Gastrocnemius medialis (tissue), 4 donors: ENCODE results near the gene PHIP. TPM values are rescaled to one million over a fixed set of nuclear protein-coding genes. Genes with fewer than 3 reads are reported as not detected.

Experiments
- ATAC-seq, 2 donors: fragments of 150-250 bp; one replicate each; pipeline ENCODE4 v1.9.1; 2016
- DNase-seq, 2 donors: peaks; one replicate each; pipeline ENCODE4 v3.0.0-alpha.2; 2019
- H3K27ac ChIP-seq, 4 donors: fragments of 200-600 bp; sonication (generic); 1 replicate in 1 of 4; 2 replicates in 3 of 4; pipeline ENCODE4 v1.5.1; 2016 to 2018; ENCODE audit warnings: mild to moderate bottlenecking in 2 of 4, moderate library complexity in 1 of 4
- H3K27me3 ChIP-seq, 3 donors: fragments of 200-600 bp; sonication (generic) in 2 of 3; 1 replicate in 1 of 3; 2 replicates in 2 of 3; pipeline versions ENCODE4 v1.5.1 to v1.6.0; 2016 to 2019; ENCODE audit warnings: mild to moderate bottlenecking in 1 of 3, moderate library complexity in 1 of 3
- H3K36me3 ChIP-seq, 2 donors: fragments of 200-600 bp; sonication (generic) in 1 of 2; one replicate each; pipeline ENCODE4 v1.5.1; 2017 to 2018
- H3K4me1 ChIP-seq, 2 donors: fragments of 200-600 bp; sonication (generic) in 1 of 2; one replicate each; pipeline ENCODE4 v1.5.1; 2016 to 2017; ENCODE audit warnings: mild to moderate bottlenecking in 2 of 2
- H3K4me3 ChIP-seq, 4 donors: fragments of 200-600 bp; sonication (generic) in 3 of 4; 1 replicate in 1 of 4; 2 replicates in 3 of 4; pipeline ENCODE4 v1.5.1; 2016 to 2019; ENCODE audit warnings: mild to moderate bottlenecking in 2 of 4
- H3K9me3 ChIP-seq, 3 donors: fragments of 200-600 bp; sonication (generic) in 2 of 3; 1 replicate in 1 of 3; 2 replicates in 2 of 3; pipeline ENCODE4 v1.5.1; 2016 to 2019
- CTCF ChIP-seq, 5 experiments: fragments of 450-650 bp in 3 of 5; fragments of 200-600 bp in 2 of 5; sonication (generic) in 2 of 5; IDR thresholded peaks in 4 of 5; conservative IDR thresholded peaks in 1 of 5; 1 replicate in 4 of 5; 2 replicates in 1 of 5; pipeline ENCODE4 v1.5.1; 2016 to 2019; ENCODE audit warnings: antibody characterized with exemption in 5 of 5, mild to moderate bottlenecking in 3 of 5, moderate library complexity in 3 of 5
- POLR2A ChIP-seq, 2 donors: fragments of 450-650 bp; IDR thresholded peaks; one replicate each; pipeline ENCODE4 v1.6.1; 2017; ENCODE audit warnings: antibody characterized with exemption in 2 of 2, mild to moderate bottlenecking in 2 of 2, moderate library complexity in 2 of 2
- in situ Hi-C, 4 donors: fragments of 200-750 bp; cut with MboI; loops; one replicate each; pipeline versions ENCODE4 v1.15.0 to v1.8.0; 2017; ENCODE audit warnings: low sequenced_read_pairs in 4 of 4
- intact Hi-C: fragments of 100-400 bp; cut with DNase I; formaldehyde crosslinking; loops from one replicate; pipeline ENCODE4 v1.15.1; 2023; ENCODE audit warnings: low total_unique reads
- total RNA-seq, 4 donors: library from RNA; depleted of rRNA; stranded (reverse); fragments of >200 nt; gene quantifications; one replicate each; pipeline versions ENCODE4 v1.1.0 to v1.2.3, GENCODE V29; 2016

The PHIP gene
- 10 to 100 TPM; 10.9 to 25.1 (median 16.6) TPM for total RNA-seq

DNA sequence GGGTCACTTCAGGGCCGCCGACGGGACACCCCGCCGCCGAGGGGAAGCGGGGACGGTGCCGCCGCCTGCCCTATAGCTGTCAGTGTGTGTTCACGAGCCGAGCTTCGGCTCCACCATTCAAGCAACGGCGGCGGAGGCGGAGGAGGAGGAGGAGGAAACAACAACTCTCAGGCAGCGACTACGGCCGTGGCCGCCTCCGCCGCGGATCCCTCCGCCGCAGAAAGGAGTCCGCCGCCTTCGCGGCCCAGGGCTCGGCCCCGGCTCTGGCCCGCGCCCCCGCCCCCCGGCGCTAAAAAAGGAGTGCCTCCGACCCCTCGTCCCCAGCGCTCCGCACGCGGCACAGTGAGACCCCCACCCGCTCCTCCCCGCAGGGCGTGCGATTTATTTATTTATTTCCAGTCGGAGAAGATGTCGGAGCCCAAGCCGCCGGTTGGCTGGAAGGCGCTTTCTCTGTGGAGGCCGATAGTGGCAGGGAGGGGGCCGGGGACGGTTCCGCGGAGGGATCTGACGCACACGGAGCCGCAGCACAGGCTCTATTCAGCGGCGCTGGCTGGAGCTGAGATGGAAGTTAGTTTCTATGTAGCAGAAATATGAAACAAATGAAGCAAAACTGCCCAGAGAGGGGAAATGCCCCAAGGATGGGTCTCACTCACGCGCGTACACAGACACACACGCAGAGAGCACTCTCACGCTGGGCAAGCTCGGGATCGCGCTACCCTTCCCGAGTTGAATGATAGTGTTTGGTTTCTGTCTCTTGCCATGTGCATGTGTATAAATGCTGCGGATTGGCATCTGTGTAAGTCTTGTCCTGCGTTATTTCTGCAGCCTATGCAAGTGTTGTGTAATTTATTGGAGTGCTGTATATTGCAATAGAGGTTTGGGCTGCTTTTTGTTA lies at the start of gene PHIP:
Gene PHIP, minus strand, starts transcription at position 180 of the 895 bp plus-strand sequence. CDS start 186 bp downstream, outside the sequence.
- Histone ChIP-seq H3K4me3 (peak within 1 kb of the TSS; percentile 86 to 98 (median 92)), H3K27ac (peak within 1 kb of the TSS; percentile 99), H3K4me1 (peaks cover 41 to 47% of the 10 kb centered on the region in 2 donors), H3K27me3 (no peaks in the 10 kb centered on the region), H3K36me3 (no peaks in the 10 kb centered on the region), H3K9me3 (no peaks in the 10 kb centered on the region)
- in situ Hi-C loops (loop anchor here in 2 of 4 donors (25.0 kb wide), 2 partner anchors 159 to 459 kb away; partner anchors contain the start of genes HMGN3 (in 1 of the 2) and LCA5 (in 1 of the 2)), intact Hi-C loops (loop anchor here (1.0 to 5.0 kb wide), 2 partner anchors 74 to 156 kb away; partner anchors contain the start of gene HMGN3)
- ATAC-seq (peak; percentile 78 to 82), DNase-seq (peak; percentile 89 to 91)
- TF ChIP-seq CTCF (IDR thresholded peaks at IDR 0.05 in 4 of 5, conservative IDR thresholded peaks at IDR 0.05 in 1 of 5) (peak in 1 of 5 experiments; percentile 33), POLR2A (IDR thresholded peaks at IDR 0.05) (peak; percentile 69 to 75)

DNA sequence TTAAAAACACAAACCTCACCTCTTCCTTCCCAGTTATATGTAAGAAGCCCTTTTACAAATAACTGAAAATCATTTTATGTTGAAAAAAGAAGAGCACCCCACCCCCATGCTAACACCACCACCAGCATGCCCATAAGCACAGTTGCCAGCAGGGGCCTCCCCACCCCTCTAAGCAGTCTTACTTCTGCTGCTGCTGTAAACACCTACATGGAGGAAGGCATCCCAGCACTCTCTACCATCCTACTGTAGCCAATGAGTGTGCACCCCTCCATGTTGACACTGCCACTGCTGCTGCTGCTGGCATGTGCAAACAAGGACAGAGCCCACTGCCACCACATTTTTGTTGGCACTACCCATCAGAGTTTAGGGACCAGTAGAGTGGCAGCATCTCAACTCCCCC lies 49.6 kb upstream of the PHIP start:
- Histone ChIP-seq H3K36me3 (no peaks in the 10 kb centered on the region), H3K4me1 (no peaks in the 10 kb centered on the region), H3K27me3 (no peaks in the 10 kb centered on the region), H3K27ac (no peak overlapping the region), H3K9me3 (no peaks in the 10 kb centered on the region), H3K4me3 (no peak overlapping the region)
- ATAC-seq (no peak), DNase-seq (no peak)
- in situ Hi-C loops (no loop called here), intact Hi-C loops (no loop called here)
- TF ChIP-seq POLR2A (IDR thresholded peaks at IDR 0.05), result no peak

GRCh38 chr6:79119217-79119616 lies 41.2 kb upstream of the PHIP start:
- Histone ChIP-seq H3K4me1 (peaks cover 5 to 11% of the 10 kb centered on the region in 2 donors), H3K36me3 (no peaks in the 10 kb centered on the region), H3K27me3 (no peaks in the 10 kb centered on the region), H3K9me3 (no peaks in the 10 kb centered on the region), H3K27ac (no peak overlapping the region), H3K4me3 (no peak overlapping the region)
- DNase-seq, result no peak
- in situ Hi-C loops, result no loop called here
- intact Hi-C loops, result no loop called here
- no peak for ATAC-seq
- TF ChIP-seq POLR2A (IDR thresholded peaks at IDR 0.05) (no peak), CTCF (IDR thresholded peaks at IDR 0.05 in 4 of 5, conservative IDR thresholded peaks at IDR 0.05 in 1 of 5) (no peak)

DNA sequence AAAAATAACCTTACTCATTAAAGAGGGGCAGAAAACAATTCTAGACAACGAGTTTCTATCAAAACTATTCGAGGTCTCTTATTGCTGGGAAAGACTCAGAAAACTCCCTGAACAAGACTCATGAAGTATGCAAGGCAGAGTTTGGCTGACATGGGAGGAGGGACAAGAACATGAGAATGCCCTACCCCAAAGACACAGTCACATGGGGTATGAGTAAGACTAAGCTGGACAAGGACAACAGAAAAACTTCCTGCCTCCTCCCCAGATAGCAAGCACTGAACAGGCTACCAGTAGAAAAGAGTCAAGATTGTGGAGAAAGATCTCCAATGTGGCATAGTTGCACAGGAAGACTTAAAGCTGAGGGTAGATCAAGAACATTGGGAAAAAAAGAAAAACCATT lies 39.7 kb upstream of the PHIP start:
- Histone ChIP-seq H3K4me3 (no peak overlapping the region), H3K9me3 (no peaks in the 10 kb centered on the region), H3K27ac (no peak overlapping the region), H3K36me3 (no peaks in the 10 kb centered on the region), H3K4me1 (peaks cover 5 to 11% of the 10 kb centered on the region in 2 donors), H3K27me3 (no peaks in the 10 kb centered on the region)
- in situ Hi-C loops (no loop called here), intact Hi-C loops (no loop called here)
- ATAC-seq (no peak), DNase-seq (no peak)
- TF ChIP-seq POLR2A (IDR thresholded peaks at IDR 0.05), result no peak
- no peak for TF ChIP-seq CTCF (IDR thresholded peaks at IDR 0.05 in 4 of 5, conservative IDR thresholded peaks at IDR 0.05 in 1 of 5)

- ATAC-seq, result peak; percentile 75 to 89
These were observed 37.6 kb upstream of the PHIP start for GRCh38 chr6:79115553-79116182.

More at GRCh38 chr6:79115553-79116182, 37.6 kb upstream of the PHIP start:
- intact Hi-C loops (no loop called here), in situ Hi-C loops (no loop called here)
- no peaks in the 10 kb centered on the region for H3K9me3 ChIP-seq
- H3K27ac ChIP-seq, result no peak overlapping the region
- H3K36me3 ChIP-seq, result no peaks in the 10 kb centered on the region
- no peak for DNase-seq
- TF ChIP-seq CTCF (IDR thresholded peaks at IDR 0.05 in 4 of 5, conservative IDR thresholded peaks at IDR 0.05 in 1 of 5), result no peak
- TF ChIP-seq POLR2A (IDR thresholded peaks at IDR 0.05), result no peak
- H3K27me3 ChIP-seq, result no peaks in the 10 kb centered on the region
- peaks cover 5 to 11% of the 10 kb centered on the region in 2 donors for H3K4me1 ChIP-seq
- no peak overlapping the region for H3K4me3 ChIP-seq
